ENCODE data around the gene FCRL6. TPM values are rescaled to one million over a fixed set of nuclear protein-coding genes. Genes with fewer than 3 reads are reported as not detected.

Gene FCRL6
- total RNA-seq, 1 donor from 2014 or later: not detected

DNA sequence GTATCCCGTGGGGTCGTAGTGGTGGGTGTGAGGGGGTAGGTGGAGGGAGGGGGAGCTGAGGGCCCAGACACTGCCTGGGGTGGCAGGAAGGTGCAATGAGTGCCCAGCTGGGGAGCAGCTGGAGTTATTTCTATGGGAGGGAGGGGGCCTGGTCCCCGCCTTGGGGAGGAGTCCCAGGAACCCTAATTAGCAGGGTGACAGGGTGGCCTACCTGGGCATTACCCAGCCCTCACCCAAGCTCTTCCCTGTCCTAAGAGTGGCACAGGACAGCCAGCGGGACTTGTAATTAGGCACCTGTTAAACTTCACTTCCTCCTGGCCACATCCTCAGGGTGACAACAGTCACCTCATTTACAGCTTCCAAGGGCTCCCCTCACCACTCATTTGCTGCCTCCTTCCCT, 60.4 kb downstream of the FCRL6 start, which contains the start of gene VSIG8:
Gene VSIG8 (minus strand): TSS at position 101 of the 400 bp plus-strand sequence. CDS start 136 bp downstream, outside the sequence.
- Mint-ChIP-seq H3K27ac (no peak within 1 kb of the TSS), H3K27me3 (peaks cover 7% of the 10 kb centered on the region), H3K4me1 (no peaks in the 10 kb centered on the region), H3K4me3 (no peak within 1 kb of the TSS), H3K9me3 (no peaks in the 10 kb centered on the region), H3K36me3 (ENCODE audit: low read depth) (no peaks in the 10 kb centered on the region)
- POLR2A ChIA-PET: no interaction called here
- intact Hi-C loops (cut with micrococcal nuclease): no loop called here
- TF ChIP-seq, protein P1, sequence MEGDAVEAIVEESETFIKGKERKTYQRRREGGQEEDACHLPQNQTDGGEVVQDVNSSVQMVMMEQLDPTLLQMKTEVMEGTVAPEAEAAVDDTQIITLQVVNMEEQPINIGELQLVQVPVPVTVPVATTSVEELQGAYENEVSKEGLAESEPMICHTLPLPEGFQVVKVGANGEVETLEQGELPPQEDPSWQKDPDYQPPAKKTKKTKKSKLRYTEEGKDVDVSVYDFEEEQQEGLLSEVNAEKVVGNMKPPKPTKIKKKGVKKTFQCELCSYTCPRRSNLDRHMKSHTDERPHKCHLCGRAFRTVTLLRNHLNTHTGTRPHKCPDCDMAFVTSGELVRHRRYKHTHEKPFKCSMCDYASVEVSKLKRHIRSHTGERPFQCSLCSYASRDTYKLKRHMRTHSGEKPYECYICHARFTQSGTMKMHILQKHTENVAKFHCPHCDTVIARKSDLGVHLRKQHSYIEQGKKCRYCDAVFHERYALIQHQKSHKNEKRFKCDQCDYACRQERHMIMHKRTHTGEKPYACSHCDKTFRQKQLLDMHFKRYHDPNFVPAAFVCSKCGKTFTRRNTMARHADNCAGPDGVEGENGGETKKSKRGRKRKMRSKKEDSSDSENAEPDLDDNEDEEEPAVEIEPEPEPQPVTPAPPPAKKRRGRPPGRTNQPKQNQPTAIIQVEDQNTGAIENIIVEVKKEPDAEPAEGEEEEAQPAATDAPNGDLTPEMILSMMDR (IDR thresholded peaks at IDR 0.05): no peak
- no peak for DNase-seq
- CTCF ChIA-PET: no interaction called here
- ATAC-seq (ENCODE audit: low read depth): no peak

DNA sequence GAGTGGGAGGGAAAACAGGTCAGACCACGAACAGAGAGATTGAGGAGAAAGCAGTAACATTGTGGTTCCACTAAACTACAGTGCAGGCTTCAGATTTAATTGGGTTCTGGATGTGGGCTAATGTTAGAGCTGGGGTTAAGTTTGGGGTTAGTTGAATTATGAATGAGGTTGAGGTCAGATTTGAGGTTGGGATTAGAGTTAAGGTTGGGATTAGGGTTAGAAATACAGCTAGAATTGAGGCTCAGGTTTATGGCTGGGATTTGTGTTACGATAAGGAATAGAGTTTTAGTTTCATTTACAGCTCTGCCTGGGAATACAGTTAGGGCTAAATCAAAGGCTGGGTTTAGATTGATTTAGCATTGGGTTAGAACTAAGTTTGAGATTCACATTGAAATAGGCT, 62.1 kb downstream of the FCRL6 start:
- DNase-seq (no peak), ATAC-seq (ENCODE audit: low read depth) (no peak)
- no peak overlapping the region for H3K27ac Mint-ChIP-seq
- no peak overlapping the region for H3K4me3 Mint-ChIP-seq
- H3K27me3 Mint-ChIP-seq: peaks cover 7% of the 10 kb centered on the region
- no peaks in the 10 kb centered on the region for H3K36me3 Mint-ChIP-seq (ENCODE audit: low read depth)
- TF ChIP-seq, protein P1 (IDR thresholded peaks at IDR 0.05): no peak
- POLR2A ChIA-PET: no interaction called here
- intact Hi-C loops (cut with micrococcal nuclease): no loop called here
- CTCF ChIA-PET: interaction anchor here (1.4 kb wide), 1 partner anchor 8 kb away, joined by 3 read pairs; no protein-coding TSS in a partner anchor
- H3K9me3 Mint-ChIP-seq: no peaks in the 10 kb centered on the region
- H3K4me1 Mint-ChIP-seq: no peaks in the 10 kb centered on the region

Other genes starting within 250 kb of the FCRL6 start
- not detected in 2 replicates for gene APCS, start 214.5 kb upstream of the FCRL6 start, total RNA-seq
- gene CRP, start 87.8 kb upstream of the FCRL6 start, total RNA-seq: not detected in 2 replicates
- 15.5 and 15.7 TPM in 2 replicates for gene DUSP23, start 21.4 kb upstream of the FCRL6 start, total RNA-seq
- gene SLAMF8, start 24.5 kb downstream of the FCRL6 start, total RNA-seq: 0.27 TPM in 2 replicates
- gene VSIG8, start 60.3 kb downstream of the FCRL6 start, total RNA-seq: not detected in 2 replicates
- gene CFAP45, start 97.8 kb downstream of the FCRL6 start, total RNA-seq: 1.2 and 1.8 TPM in 2 replicates
- gene TAGLN2, start 123.1 kb downstream of the FCRL6 start, total RNA-seq: 327 and 364 TPM in 2 replicates
- gene IGSF9, start 143.3 kb downstream of the FCRL6 start, total RNA-seq: not detected in 2 replicates
- gene SLAMF9, start 151.9 kb downstream of the FCRL6 start, total RNA-seq: not detected in 2 replicates
- gene PIGM, start 229.6 kb downstream of the FCRL6 start, total RNA-seq: 4.5 and 5.3 TPM in 2 replicates

All from activated B cell treated with CpG ODN at 0.5 μM for 24 hours (primary cell).